ENCODE data around the gene MTF1.

Gene MTF1

GRCh38 chr1:37850352-37850955 is 8.9 kb downstream of the MTF1 start:
- no peaks in the 10 kb centered on the region for H3K4me1 ChIP-seq (ENCODE audit: control insufficient read depth, insufficient read depth, low read depth, low read length)
- peak; percentile 28 for DNase-seq
- no peak overlapping the region for H3K18ac ChIP-seq (ENCODE audit: low read depth in 1 of 2, low read length in 2 of 2)
- H2BK15ac ChIP-seq (ENCODE audit: low read depth, poor library complexity, severe bottlenecking): no peak overlapping the region
- H2AFZ ChIP-seq (ENCODE audit: low read depth, low read length): no peak overlapping the region
- 98% methylated on average over 4 of the region's 6 CpGs for WGBS
- peaks cover 21% of the 10 kb centered on the region for H3K79me1 ChIP-seq (replicated peaks; ENCODE audit: low read length, poor library complexity, severe bottlenecking)
- no peak overlapping the region for H3K4me3 ChIP-seq (ENCODE audit: insufficient read depth in 1 of 2, low read depth in 1 of 2, low read length in 2 of 2)
- no peak overlapping the region for H3K9ac ChIP-seq (ENCODE audit: low read length)
- H4K91ac ChIP-seq (ENCODE audit: low read length): no peak overlapping the region
- no peak overlapping the region for H2BK120ac ChIP-seq (ENCODE audit: low read depth, low read length)
- H2BK12ac ChIP-seq (ENCODE audit: low read length in 2 of 2): no peak overlapping the region
- no peak overlapping the region for H3K14ac ChIP-seq (ENCODE audit: low read length in 2 of 2)
- H4K8ac ChIP-seq (ENCODE audit: low read length): no peak overlapping the region
- no peak overlapping the region for H3K4ac ChIP-seq (ENCODE audit: low read depth in 1 of 2, low read length in 2 of 2)
- no peak overlapping the region for H3K4me2 ChIP-seq (ENCODE audit: low read length, poor library complexity, severe bottlenecking)
- H3K27ac ChIP-seq (ENCODE audit: low read length, poor library complexity, severe bottlenecking): no peak overlapping the region
- no peak overlapping the region for H3K23ac ChIP-seq (ENCODE audit: low read length in 2 of 2)
- peaks cover 7 to 58% of the 10 kb centered on the region in 2 experiments for H3K36me3 ChIP-seq (ENCODE audit: control insufficient read depth in 1 of 2, insufficient read depth in 2 of 2, low read depth in 1 of 2, low read length in 2 of 2)
- no peaks in the 10 kb centered on the region for H3K9me3 ChIP-seq (ENCODE audit: control insufficient read depth, low read length)
- H2BK5ac ChIP-seq (ENCODE audit: low read depth, low read length, poor library complexity, severe bottlenecking): no peak overlapping the region
- no peak overlapping the region for H2AK5ac ChIP-seq (ENCODE audit: low read length, severe bottlenecking)
- no peaks in the 10 kb centered on the region for H3K27me3 ChIP-seq (ENCODE audit: control insufficient read depth in 1 of 2, insufficient read depth in 1 of 2, low read length in 2 of 2)

GRCh38 chr1:37849480-37849879 is 9.9 kb downstream of the MTF1 start:
- H3K18ac ChIP-seq (ENCODE audit: low read depth in 1 of 2, low read length in 2 of 2): no peak overlapping the region
- no peak overlapping the region for H3K23ac ChIP-seq (ENCODE audit: low read length in 2 of 2)
- H3K4ac ChIP-seq (ENCODE audit: low read depth in 1 of 2, low read length in 2 of 2): no peak overlapping the region
- H2AK5ac ChIP-seq (ENCODE audit: low read length, severe bottlenecking): no peak overlapping the region
- H3K9ac ChIP-seq (ENCODE audit: low read length): no peak overlapping the region
- no peak overlapping the region for H2BK12ac ChIP-seq (ENCODE audit: low read length in 2 of 2)
- 98% methylated on average over 3 of the region's 3 CpGs for WGBS
- peaks cover 7 to 61% of the 10 kb centered on the region in 2 experiments for H3K36me3 ChIP-seq (ENCODE audit: control insufficient read depth in 1 of 2, insufficient read depth in 2 of 2, low read depth in 1 of 2, low read length in 2 of 2)
- no peaks in the 10 kb centered on the region for H3K27me3 ChIP-seq (ENCODE audit: control insufficient read depth in 1 of 2, insufficient read depth in 1 of 2, low read length in 2 of 2)
- no peak for DNase-seq
- H4K8ac ChIP-seq (ENCODE audit: low read length): no peak overlapping the region
- H2BK120ac ChIP-seq (ENCODE audit: low read depth, low read length): no peak overlapping the region
- H3K4me2 ChIP-seq (ENCODE audit: low read length, poor library complexity, severe bottlenecking): no peak overlapping the region
- H3K4me1 ChIP-seq (ENCODE audit: control insufficient read depth, insufficient read depth, low read depth, low read length): no peaks in the 10 kb centered on the region
- no peaks in the 10 kb centered on the region for H3K9me3 ChIP-seq (ENCODE audit: control insufficient read depth, low read length)
- no peak overlapping the region for H4K91ac ChIP-seq (ENCODE audit: low read length)
- peaks cover 17% of the 10 kb centered on the region for H3K79me1 ChIP-seq (replicated peaks; ENCODE audit: low read length, poor library complexity, severe bottlenecking)
- no peak overlapping the region for H2BK5ac ChIP-seq (ENCODE audit: low read depth, low read length, poor library complexity, severe bottlenecking)
- H2AFZ ChIP-seq (ENCODE audit: low read depth, low read length): no peak overlapping the region
- H3K14ac ChIP-seq (ENCODE audit: low read length in 2 of 2): no peak overlapping the region
- H2BK15ac ChIP-seq (ENCODE audit: low read depth, poor library complexity, severe bottlenecking): no peak overlapping the region
- no peak overlapping the region for H3K4me3 ChIP-seq (ENCODE audit: insufficient read depth in 1 of 2, low read depth in 1 of 2, low read length in 2 of 2)
- no peak overlapping the region for H3K27ac ChIP-seq (ENCODE audit: low read length, poor library complexity, severe bottlenecking)

- Histone ChIP-seq H2BK12ac (ENCODE audit: low read length in 2 of 2) (no peak overlapping the region), H3K27me3 (ENCODE audit: control insufficient read depth in 1 of 2, insufficient read depth in 1 of 2, low read length in 2 of 2) (no peaks in the 10 kb centered on the region)
These were observed 12.6 kb downstream of the MTF1 start for GRCh38 chr1:37846647-37847339.

GRCh38 chr1:37845786-37846185 is 13.6 kb downstream of the MTF1 start:
- H2BK12ac ChIP-seq (ENCODE audit: low read length in 2 of 2): no peak overlapping the region

More at GRCh38 chr1:37846647-37847339, 12.6 kb downstream of the MTF1 start:
- Histone ChIP-seq H3K23ac (ENCODE audit: low read length in 2 of 2) (no peak overlapping the region), H3K4me3 (ENCODE audit: insufficient read depth in 1 of 2, low read depth in 1 of 2, low read length in 2 of 2) (no peak overlapping the region), H3K9me3 (ENCODE audit: control insufficient read depth, low read length) (no peaks in the 10 kb centered on the region), H3K27ac (ENCODE audit: low read length, poor library complexity, severe bottlenecking) (no peak overlapping the region), H3K4ac (ENCODE audit: low read depth in 1 of 2, low read length in 2 of 2) (no peak overlapping the region), H3K14ac (ENCODE audit: low read length in 2 of 2) (no peak overlapping the region), H2AFZ (ENCODE audit: low read depth, low read length) (no peak overlapping the region), H2BK5ac (ENCODE audit: low read depth, low read length, poor library complexity, severe bottlenecking) (no peak overlapping the region), H3K18ac (ENCODE audit: low read depth in 1 of 2, low read length in 2 of 2) (no peak overlapping the region), H2AK5ac (ENCODE audit: low read length, severe bottlenecking) (peak overlapping the region; percentile 73), H4K91ac (ENCODE audit: low read length) (no peak overlapping the region), H3K9ac (ENCODE audit: low read length) (peak overlapping the region; percentile 17), H2BK15ac (ENCODE audit: low read depth, poor library complexity, severe bottlenecking) (no peak overlapping the region), H3K4me1 (ENCODE audit: control insufficient read depth, insufficient read depth, low read depth, low read length) (peaks cover 1% of the 10 kb centered on the region), H3K36me3 (ENCODE audit: control insufficient read depth in 1 of 2, insufficient read depth in 2 of 2, low read depth in 1 of 2, low read length in 2 of 2) (peaks cover 7 to 61% of the 10 kb centered on the region in 2 experiments), H3K4me2 (ENCODE audit: low read length, poor library complexity, severe bottlenecking) (no peak overlapping the region), H2BK120ac (ENCODE audit: low read depth, low read length) (no peak overlapping the region), H4K8ac (ENCODE audit: low read length) (no peak overlapping the region), H3K79me1 (replicated peaks; ENCODE audit: low read length, poor library complexity, severe bottlenecking) (peaks cover 17% of the 10 kb centered on the region)
- DNase-seq: peak; percentile 15
- 96% methylated on average over 4 of the region's 4 CpGs for WGBS

More at GRCh38 chr1:37845786-37846185, 13.6 kb downstream of the MTF1 start:
- Histone ChIP-seq H2AK5ac (ENCODE audit: low read length, severe bottlenecking) (peak overlapping the region; percentile 50), H3K14ac (ENCODE audit: low read length in 2 of 2) (no peak overlapping the region), H4K91ac (ENCODE audit: low read length) (no peak overlapping the region), H3K9ac (ENCODE audit: low read length) (no peak overlapping the region), H3K79me1 (replicated peaks; ENCODE audit: low read length, poor library complexity, severe bottlenecking) (peaks cover 25% of the 10 kb centered on the region), H3K4me2 (ENCODE audit: low read length, poor library complexity, severe bottlenecking) (no peak overlapping the region), H2BK5ac (ENCODE audit: low read depth, low read length, poor library complexity, severe bottlenecking) (no peak overlapping the region), H3K9me3 (ENCODE audit: control insufficient read depth, low read length) (no peaks in the 10 kb centered on the region), H3K27ac (ENCODE audit: low read length, poor library complexity, severe bottlenecking) (no peak overlapping the region), H3K27me3 (ENCODE audit: control insufficient read depth in 1 of 2, insufficient read depth in 1 of 2, low read length in 2 of 2) (no peaks in the 10 kb centered on the region), H2BK15ac (ENCODE audit: low read depth, poor library complexity, severe bottlenecking) (no peak overlapping the region), H2BK120ac (ENCODE audit: low read depth, low read length) (no peak overlapping the region), H3K4ac (ENCODE audit: low read depth in 1 of 2, low read length in 2 of 2) (no peak overlapping the region), H3K4me1 (ENCODE audit: control insufficient read depth, insufficient read depth, low read depth, low read length) (peaks cover 9% of the 10 kb centered on the region), H2AFZ (ENCODE audit: low read depth, low read length) (no peak overlapping the region), H3K18ac (ENCODE audit: low read depth in 1 of 2, low read length in 2 of 2) (no peak overlapping the region), H3K23ac (ENCODE audit: low read length in 2 of 2) (no peak overlapping the region), H3K4me3 (ENCODE audit: insufficient read depth in 1 of 2, low read depth in 1 of 2, low read length in 2 of 2) (no peak overlapping the region), H4K8ac (ENCODE audit: low read length) (no peak overlapping the region), H3K36me3 (ENCODE audit: control insufficient read depth in 1 of 2, insufficient read depth in 2 of 2, low read depth in 1 of 2, low read length in 2 of 2) (peaks cover 13 to 70% of the 10 kb centered on the region in 2 experiments)
- 100% methylated on average over 1 of the region's 3 CpGs for WGBS
- DNase-seq: no peak
